Testis (tissue), 2 donors: ENCODE measurements around the gene SDK1.

ENCODE experiments used
- POLR2A ChIP-seq: fragments of 450-650 bp; IDR thresholded peaks from one replicate; pipeline ENCODE4 v1.6.1; 2017; ENCODE audit warnings: antibody characterized with exemption, mild to moderate bottlenecking, moderate library complexity
- TF ChIP-seq, protein P1 (sequence below), 3 experiments: fragments of 450-650 bp in 2 of 3; fragments of 200-600 bp in 1 of 3; sonication (generic) in 1 of 3; IDR thresholded peaks; one replicate each; pipeline ENCODE4 v1.5.1; 2016 to 2019; ENCODE audit warnings: antibody characterized with exemption in 3 of 3, mild to moderate bottlenecking in 2 of 3, moderate library complexity in 1 of 3

DNA sequence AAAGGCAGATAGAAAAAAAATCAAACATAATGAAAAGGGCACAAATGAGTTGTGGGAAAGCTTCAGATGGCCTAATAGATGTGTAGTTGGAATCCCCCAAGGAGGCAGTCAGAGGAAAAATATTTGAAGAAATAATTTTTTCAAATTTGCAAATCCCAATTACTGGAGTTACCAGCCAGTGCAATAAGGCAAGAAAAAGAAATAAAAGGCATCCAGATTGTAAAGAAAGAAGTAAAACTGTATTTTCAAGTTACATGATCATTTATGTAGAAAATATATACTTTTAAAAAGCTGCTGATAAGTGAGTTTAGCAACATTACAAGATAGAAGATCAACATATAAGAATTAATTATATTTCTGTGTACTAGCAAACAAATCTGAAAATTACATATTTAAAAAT, 329.0 kb downstream of the SDK1 start:
- TF ChIP-seq, protein P1, sequence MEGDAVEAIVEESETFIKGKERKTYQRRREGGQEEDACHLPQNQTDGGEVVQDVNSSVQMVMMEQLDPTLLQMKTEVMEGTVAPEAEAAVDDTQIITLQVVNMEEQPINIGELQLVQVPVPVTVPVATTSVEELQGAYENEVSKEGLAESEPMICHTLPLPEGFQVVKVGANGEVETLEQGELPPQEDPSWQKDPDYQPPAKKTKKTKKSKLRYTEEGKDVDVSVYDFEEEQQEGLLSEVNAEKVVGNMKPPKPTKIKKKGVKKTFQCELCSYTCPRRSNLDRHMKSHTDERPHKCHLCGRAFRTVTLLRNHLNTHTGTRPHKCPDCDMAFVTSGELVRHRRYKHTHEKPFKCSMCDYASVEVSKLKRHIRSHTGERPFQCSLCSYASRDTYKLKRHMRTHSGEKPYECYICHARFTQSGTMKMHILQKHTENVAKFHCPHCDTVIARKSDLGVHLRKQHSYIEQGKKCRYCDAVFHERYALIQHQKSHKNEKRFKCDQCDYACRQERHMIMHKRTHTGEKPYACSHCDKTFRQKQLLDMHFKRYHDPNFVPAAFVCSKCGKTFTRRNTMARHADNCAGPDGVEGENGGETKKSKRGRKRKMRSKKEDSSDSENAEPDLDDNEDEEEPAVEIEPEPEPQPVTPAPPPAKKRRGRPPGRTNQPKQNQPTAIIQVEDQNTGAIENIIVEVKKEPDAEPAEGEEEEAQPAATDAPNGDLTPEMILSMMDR (IDR thresholded peaks at IDR 0.05): no peak
- no peak for TF ChIP-seq POLR2A
